Gastroesophageal sphincter (tissue), 3 donors: ENCODE results near the gene EIF6.
"Not testable (repeated sequence)": the region's sequence is repeated elsewhere in the genome, so short reads cannot be mapped to it uniquely, and the experiment has no call there.

Experiments used
- POLR2A ChIP-seq, 2 donors: fragments of 450-650 bp; IDR thresholded peaks; one replicate each; pipeline ENCODE4 v1.6.1; 2017; ENCODE audit warnings: antibody characterized with exemption in 2 of 2, mild to moderate bottlenecking in 2 of 2, moderate library complexity in 1 of 2
- TF ChIP-seq, protein P1 (sequence below), 4 experiments: fragments of 200-600 bp in 2 of 4; fragments of 450-650 bp in 2 of 4; sonication (generic) in 1 of 4; IDR thresholded peaks; one replicate each; pipeline ENCODE4 v1.5.1; 2017 to 2019; ENCODE audit warnings: antibody characterized with exemption in 4 of 4, mild to moderate bottlenecking in 2 of 4, moderate library complexity in 2 of 4

GRCh38 chr20:35315632-35316020, 31.1 kb upstream of the EIF6 start:
- TF ChIP-seq, protein P1, sequence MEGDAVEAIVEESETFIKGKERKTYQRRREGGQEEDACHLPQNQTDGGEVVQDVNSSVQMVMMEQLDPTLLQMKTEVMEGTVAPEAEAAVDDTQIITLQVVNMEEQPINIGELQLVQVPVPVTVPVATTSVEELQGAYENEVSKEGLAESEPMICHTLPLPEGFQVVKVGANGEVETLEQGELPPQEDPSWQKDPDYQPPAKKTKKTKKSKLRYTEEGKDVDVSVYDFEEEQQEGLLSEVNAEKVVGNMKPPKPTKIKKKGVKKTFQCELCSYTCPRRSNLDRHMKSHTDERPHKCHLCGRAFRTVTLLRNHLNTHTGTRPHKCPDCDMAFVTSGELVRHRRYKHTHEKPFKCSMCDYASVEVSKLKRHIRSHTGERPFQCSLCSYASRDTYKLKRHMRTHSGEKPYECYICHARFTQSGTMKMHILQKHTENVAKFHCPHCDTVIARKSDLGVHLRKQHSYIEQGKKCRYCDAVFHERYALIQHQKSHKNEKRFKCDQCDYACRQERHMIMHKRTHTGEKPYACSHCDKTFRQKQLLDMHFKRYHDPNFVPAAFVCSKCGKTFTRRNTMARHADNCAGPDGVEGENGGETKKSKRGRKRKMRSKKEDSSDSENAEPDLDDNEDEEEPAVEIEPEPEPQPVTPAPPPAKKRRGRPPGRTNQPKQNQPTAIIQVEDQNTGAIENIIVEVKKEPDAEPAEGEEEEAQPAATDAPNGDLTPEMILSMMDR (IDR thresholded peaks at IDR 0.05), result not testable (repeated sequence)
- not testable (repeated sequence) for TF ChIP-seq POLR2A (IDR thresholded peaks at IDR 0.05)
